Measurements from ENCODE around the gene KDM4C. TPM values are rescaled to one million over a fixed set of nuclear protein-coding genes. Genes with fewer than 3 reads are reported as not detected.

Gene KDM4C
- total RNA-seq, 2 donors from 2014 or later: 26.1 to 47.8 TPM

- H3K4me1 ChIP-seq (ENCODE audit: control insufficient read depth in 1 of 2, low read depth in 2 of 2): no peaks in the 10 kb centered on the region
- no peak for TF ChIP-seq CTCF (IDR thresholded peaks at IDR 0.05)
- H3K36me3 ChIP-seq: peaks cover 6% of the 10 kb centered on the region
- ATAC-seq (ENCODE audit: insufficient number of reproducible peaks, low FRiP score, low read depth): no peak
- no peak overlapping the region for H3K27ac ChIP-seq
- no peak for DNase-seq (ENCODE audit: low spot score)
- no peaks in the 10 kb centered on the region for H3K9me3 ChIP-seq
- no peaks in the 10 kb centered on the region for H3K27me3 ChIP-seq (replicated peaks; ENCODE audit: insufficient read depth)
- H3K4me3 ChIP-seq: no peak overlapping the region
Observed at GRCh38 chr9:7079051-7079450, 321.3 kb downstream of the KDM4C start.

DNA sequence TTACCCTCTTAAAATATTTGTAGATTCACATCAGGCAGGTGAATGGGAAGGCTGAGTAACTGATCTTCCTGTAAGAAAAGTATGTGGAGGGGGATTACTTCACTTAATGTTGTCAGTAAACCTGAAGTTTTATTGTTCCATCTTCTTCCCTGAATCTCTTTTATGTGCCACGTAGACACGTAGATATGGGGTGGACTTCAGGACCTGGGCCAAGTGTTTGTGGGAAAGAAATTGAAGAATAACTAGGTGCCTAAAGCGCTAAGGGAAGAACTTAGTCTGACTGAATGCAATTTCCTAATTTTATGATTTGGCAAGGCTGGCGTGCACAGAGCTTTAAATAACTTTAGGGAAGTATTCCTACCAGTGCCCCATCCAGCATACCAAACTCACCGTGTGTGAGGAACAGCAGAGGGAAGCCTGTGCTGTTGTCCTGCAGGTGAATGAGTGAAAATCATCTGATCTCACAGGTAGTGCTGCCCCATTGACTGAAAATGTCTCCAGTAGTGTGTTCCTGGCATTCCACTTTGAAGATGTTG is 323.4 kb downstream of the KDM4C start:
- Histone ChIP-seq H3K9me3 (no peaks in the 10 kb centered on the region), H3K27me3 (replicated peaks; ENCODE audit: insufficient read depth) (no peaks in the 10 kb centered on the region), H3K27ac (no peak overlapping the region), H3K36me3 (peaks cover 3% of the 10 kb centered on the region), H3K4me3 (no peak overlapping the region), H3K4me1 (ENCODE audit: control insufficient read depth in 1 of 2, low read depth in 2 of 2) (no peaks in the 10 kb centered on the region)
- TF ChIP-seq CTCF (IDR thresholded peaks at IDR 0.05): no peak
- no peak for DNase-seq (ENCODE audit: low spot score)
- no peak for ATAC-seq (ENCODE audit: insufficient number of reproducible peaks, low FRiP score, low read depth)

DNA sequence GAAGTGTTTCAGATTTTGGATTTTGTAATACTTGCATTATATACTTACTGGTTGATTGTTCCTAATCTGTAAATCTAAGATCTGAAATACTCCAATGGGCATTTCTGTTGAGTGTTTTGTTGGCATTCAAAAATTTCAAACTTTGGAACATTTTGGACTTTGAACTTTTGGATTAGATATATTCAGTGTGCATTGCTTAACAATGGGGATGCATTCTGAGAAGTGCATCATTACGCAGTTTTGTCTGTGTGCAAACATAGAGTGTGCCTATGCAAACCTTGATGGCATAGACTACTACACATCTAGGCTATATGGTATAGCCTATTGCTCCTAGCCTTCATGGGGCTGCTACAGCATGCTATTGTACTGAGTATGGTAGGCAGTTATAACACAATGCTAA is 325.4 kb downstream of the KDM4C start:
- H3K27ac ChIP-seq: no peak overlapping the region
- H3K36me3 ChIP-seq: no peaks in the 10 kb centered on the region
- no peaks in the 10 kb centered on the region for H3K4me1 ChIP-seq (ENCODE audit: control insufficient read depth in 1 of 2, low read depth in 2 of 2)
- DNase-seq (ENCODE audit: low spot score) (no peak), ATAC-seq (ENCODE audit: insufficient number of reproducible peaks, low FRiP score, low read depth) (no peak)
- no peak for TF ChIP-seq CTCF (IDR thresholded peaks at IDR 0.05)
- H3K27me3 ChIP-seq (replicated peaks; ENCODE audit: insufficient read depth): no peaks in the 10 kb centered on the region
- H3K4me3 ChIP-seq: no peak overlapping the region
- H3K9me3 ChIP-seq: no peaks in the 10 kb centered on the region

DNA sequence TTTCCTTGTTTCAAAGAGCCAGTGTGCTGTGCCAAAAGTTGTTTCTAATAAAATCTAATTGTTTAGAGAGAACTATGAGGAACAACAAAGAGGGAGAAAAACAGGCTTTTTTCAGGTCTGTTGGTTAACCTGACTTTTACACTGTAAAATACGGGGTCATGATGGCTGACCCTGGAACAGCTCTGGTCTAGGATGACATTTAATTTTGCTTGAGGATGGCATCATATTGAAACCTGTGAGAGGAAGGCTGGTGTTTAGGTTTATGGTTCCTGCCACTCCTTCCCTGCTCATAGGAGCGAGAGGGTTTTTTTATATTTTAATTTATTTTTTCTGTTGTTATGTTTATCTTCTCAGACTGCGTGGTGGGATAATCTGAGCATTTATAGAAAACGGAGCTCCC is 327.6 kb downstream of the KDM4C start:
- DNase-seq (ENCODE audit: low spot score): no peak

GRCh38 chr9:7086389-7086788 is 328.6 kb downstream of the KDM4C start:
- ATAC-seq (ENCODE audit: insufficient number of reproducible peaks, low FRiP score, low read depth) (no peak), DNase-seq (ENCODE audit: low spot score) (no peak)
- no peak for TF ChIP-seq CTCF (IDR thresholded peaks at IDR 0.05)
- H3K36me3 ChIP-seq: no peaks in the 10 kb centered on the region
- no peak overlapping the region for H3K4me3 ChIP-seq
- no peak overlapping the region for H3K27ac ChIP-seq
- peaks cover 7 to 18% of the 10 kb centered on the region in 2 donors for H3K4me1 ChIP-seq (ENCODE audit: control insufficient read depth in 1 of 2, low read depth in 2 of 2)
- no peaks in the 10 kb centered on the region for H3K9me3 ChIP-seq
- no peaks in the 10 kb centered on the region for H3K27me3 ChIP-seq (replicated peaks; ENCODE audit: insufficient read depth)

More for the DNA sequence above, 327.6 kb downstream of the KDM4C start:
- Histone ChIP-seq H3K4me3 (no peak overlapping the region), H3K4me1 (ENCODE audit: control insufficient read depth in 1 of 2, low read depth in 2 of 2) (peaks cover 7 to 18% of the 10 kb centered on the region in 2 donors), H3K27me3 (replicated peaks; ENCODE audit: insufficient read depth) (no peaks in the 10 kb centered on the region), H3K36me3 (no peaks in the 10 kb centered on the region), H3K27ac (no peak overlapping the region), H3K9me3 (no peaks in the 10 kb centered on the region)
- ATAC-seq (ENCODE audit: insufficient number of reproducible peaks, low FRiP score, low read depth): no peak
- TF ChIP-seq CTCF (IDR thresholded peaks at IDR 0.05): no peak

Measured in thoracic aorta (tissue), 2 donors.